Mammary epithelial cell (primary cell): ENCODE results near the gene KCTD21.

ENCODE experiments used
- EZH2 ChIP-seq: IDR thresholded peaks from 2 replicates; pipeline ENCODE4 v1.6.1; 2012; ENCODE audit warnings: low read length, inconsistent platforms, borderline replicate concordance
- TF ChIP-seq, protein P1 (sequence below), 2 donors: IDR thresholded peaks in 1 of 2; conservative IDR thresholded peaks in 1 of 2; 2 replicates each; pipeline ENCODE4 v1.5.1; 2011 to 2012; ENCODE audit warnings: inconsistent platforms in 2 of 2, low read length in 2 of 2, mild to moderate bottlenecking in 2 of 2, control low read depth in 1 of 2, low read depth in 1 of 2; ENCODE audit not compliant: insufficient read depth in 1 of 2; ENCODE audit errors: extremely low read depth in 1 of 2

DNA sequence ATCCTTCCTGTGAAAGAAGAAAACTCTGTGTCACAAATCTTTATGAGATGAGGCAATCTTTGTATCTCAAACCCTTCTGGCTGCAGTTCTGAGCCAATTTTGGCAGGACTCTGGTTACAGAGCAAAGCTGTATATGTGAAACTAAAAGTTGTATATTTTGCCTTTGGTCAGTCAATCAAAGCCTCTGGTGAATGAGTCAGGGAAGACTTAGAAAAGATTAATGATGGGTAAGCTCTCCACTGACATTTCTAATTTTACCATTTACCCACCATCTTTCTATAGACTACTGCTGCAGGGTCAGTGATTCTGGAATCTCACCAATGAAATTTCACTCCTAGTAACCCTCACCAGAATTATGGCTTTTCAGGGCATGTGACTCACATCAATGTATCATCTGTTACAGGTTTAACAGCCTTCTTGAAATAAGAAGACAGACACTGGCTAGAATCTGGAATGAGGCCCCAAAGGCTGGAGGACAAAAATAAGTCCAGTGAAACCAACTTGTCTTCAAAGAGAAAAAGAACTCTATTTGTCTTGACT is 43.6 kb upstream of the KCTD21 start:
- TF ChIP-seq, protein P1, sequence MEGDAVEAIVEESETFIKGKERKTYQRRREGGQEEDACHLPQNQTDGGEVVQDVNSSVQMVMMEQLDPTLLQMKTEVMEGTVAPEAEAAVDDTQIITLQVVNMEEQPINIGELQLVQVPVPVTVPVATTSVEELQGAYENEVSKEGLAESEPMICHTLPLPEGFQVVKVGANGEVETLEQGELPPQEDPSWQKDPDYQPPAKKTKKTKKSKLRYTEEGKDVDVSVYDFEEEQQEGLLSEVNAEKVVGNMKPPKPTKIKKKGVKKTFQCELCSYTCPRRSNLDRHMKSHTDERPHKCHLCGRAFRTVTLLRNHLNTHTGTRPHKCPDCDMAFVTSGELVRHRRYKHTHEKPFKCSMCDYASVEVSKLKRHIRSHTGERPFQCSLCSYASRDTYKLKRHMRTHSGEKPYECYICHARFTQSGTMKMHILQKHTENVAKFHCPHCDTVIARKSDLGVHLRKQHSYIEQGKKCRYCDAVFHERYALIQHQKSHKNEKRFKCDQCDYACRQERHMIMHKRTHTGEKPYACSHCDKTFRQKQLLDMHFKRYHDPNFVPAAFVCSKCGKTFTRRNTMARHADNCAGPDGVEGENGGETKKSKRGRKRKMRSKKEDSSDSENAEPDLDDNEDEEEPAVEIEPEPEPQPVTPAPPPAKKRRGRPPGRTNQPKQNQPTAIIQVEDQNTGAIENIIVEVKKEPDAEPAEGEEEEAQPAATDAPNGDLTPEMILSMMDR (conservative IDR thresholded peaks at IDR 0.05 in 1 of 2, IDR thresholded peaks at IDR 0.05 in 1 of 2; ENCODE audit: extremely low read depth in 1 of 2, insufficient read depth in 1 of 2, low read depth in 1 of 2, low read length in 2 of 2): no peak
- no peak for TF ChIP-seq EZH2
